GM21515 (cell line): ENCODE measurements around the gene TIMP3.

Experiments
- ATAC-seq: cut with Tn5 transposase; IDR thresholded peaks from one replicate; pipeline ENCODE4 v1.9.1; 2021; ENCODE audit not compliant: unreplicated experiment

The TIMP3 gene

DNA sequence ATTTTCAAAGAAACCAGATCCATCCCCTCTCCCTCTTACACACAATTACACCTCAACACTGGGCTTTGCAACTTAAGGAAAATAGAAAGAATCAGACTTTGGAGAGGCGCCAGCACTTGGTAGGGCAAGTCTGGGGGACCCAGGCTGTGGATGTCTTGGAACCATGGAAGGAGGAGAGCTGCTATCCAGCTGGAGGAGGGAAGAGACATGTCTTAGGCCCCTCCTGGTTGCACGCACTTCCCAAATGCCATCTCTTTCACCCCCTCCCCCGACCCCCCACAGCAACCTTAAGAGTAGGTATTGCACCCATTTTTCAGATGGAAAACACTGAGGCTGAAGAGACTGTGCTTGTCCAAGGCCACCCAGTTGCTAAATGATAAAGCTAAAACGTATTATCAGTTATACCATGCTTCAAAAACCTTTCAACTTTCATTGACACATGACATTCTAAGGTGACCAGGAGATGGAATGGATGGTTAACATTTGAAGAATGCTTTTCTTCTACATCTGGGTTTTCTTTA, 3.9 kb downstream of the TIMP3 start:
- ATAC-seq = no peak

DNA sequence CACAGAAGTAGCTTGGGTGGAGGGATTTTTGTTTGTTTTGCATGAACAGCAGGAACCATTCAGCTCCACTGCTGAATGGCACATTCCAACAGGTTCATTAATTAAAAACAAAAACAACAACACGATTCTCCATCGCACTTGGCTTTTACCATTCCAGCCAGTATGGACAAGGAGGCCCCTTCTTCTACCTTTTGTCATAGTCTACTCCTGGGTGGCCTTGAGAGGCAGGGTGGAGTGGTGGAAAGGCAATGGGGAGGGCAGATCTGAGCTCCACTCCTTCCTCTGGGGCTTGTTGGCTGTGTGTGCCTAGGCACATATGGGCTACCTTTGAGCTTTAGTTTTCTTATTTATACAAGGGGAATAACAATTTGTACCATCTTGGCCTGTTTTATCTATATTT, 4.8 kb downstream of the TIMP3 start:
- ATAC-seq = no peak

DNA sequence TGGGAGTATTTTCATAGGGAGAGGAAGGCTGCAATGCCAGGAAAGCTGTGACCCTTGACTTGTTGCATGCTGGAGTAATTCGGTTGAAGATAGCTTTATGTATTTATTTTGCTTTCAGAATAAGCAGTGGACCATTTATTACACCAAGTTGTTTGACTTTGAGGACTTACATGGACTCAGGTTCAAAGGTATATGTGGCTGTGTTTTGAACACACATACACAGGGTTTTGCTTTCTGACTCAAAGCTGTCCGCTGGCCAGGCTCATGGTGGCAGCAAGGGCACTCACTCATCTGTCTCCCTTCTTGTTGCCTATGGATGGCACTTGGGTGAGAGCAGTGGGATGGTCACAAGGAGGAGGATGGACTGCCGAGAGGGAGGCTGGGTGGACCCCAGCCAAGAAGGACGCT, 6.5 kb downstream of the TIMP3 start:
- no peak for ATAC-seq

DNA sequence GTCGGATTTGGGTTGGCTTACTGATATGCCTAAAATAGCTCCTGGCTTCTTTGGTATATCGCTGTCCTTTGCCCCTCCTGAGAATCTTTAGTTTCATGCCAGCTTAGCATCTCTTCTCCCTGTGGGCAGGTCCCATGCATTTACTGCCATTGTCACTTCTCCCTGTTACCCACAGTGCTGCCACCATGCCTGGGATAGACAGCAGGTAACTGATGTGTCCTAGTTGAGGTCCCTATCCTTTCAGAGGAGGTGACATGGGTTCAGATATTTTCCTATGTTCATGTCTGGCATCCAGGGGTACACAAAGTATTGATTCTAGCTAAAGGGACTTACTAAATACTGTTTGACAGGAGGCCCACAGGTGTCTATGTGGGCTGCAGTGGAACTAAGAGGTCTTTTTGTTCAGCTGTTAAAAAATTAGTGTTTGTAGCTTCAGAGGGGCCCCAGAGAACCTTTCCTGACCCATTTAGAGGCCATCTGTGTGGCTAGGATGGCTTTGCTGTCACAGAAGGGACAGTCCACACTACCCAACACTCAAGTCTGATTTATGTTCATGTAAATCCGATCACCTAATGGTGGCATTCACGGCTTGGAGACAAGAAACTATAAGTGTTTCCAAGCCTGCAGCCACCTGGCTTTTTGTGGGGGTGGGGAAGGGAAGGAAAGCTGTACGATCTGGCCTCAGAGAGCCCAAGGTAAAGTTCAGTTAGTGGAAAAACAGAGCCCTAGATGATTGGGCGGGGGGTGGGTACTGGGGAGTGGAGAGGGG, 8.5 kb downstream of the TIMP3 start:
- no peak for ATAC-seq

DNA sequence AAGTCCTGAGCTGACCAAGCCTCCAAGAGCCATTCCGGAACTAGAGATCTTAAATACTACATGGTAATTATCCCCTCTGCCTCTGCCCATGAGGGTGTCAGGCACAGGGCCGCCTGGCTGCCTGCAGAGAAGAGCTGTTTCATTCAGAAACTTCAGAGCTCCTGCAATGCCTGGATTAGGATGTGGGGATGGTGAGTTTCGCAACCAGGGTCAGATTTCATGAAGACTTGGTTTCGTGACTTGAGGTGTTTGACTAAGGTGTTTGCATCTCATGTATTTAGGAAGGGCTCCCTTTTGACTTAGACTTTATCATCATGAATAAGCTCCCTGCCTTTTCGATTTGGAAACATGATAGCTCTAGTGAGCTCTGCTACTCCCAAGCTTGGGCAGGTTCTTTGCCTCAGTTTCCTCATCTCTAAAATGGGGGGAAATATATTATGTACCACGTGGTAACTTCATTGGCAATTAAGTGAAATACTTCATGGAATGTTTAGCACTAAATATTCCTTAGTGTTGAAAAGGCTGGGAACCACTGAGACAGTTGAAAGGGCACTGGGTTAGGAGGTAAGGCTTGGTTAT, 9.1 kb downstream of the TIMP3 start:
- no peak for ATAC-seq

DNA sequence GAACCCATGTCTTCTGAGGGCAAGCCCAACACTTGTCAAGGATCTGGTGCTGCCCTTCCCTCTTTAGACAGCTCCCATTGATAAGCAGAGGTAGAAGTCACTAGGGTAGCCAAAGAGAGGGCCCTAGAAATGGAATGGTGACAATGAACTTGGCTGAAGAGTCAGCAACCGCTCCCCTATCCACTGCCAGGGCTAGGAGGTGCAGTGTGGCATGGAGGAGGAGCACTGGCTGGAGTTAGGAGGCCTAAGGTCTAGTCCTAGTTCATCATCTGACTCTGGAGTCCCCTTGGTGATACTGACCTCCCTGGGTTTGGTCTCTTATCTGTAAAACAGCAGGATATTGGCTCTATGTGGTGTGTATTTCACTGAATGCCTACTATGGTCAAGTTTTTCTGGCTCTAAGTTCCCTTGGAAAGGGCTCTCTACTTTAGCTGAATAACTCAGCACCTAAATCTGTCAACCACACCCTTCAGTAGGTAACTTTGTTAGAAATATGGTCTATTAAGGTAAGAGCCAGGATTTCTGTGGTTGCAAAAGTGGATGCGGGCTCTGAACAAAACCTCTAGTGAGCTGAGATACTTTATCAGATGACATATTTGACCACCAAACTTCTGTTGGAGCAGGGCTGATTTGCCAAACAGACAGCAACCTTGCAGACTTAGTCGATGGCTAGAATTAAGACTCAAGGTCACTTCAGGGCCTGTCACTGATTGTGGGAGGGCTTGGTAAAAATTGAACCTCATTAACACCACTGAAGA, 10.5 kb downstream of the TIMP3 start:
- no peak for ATAC-seq

DNA sequence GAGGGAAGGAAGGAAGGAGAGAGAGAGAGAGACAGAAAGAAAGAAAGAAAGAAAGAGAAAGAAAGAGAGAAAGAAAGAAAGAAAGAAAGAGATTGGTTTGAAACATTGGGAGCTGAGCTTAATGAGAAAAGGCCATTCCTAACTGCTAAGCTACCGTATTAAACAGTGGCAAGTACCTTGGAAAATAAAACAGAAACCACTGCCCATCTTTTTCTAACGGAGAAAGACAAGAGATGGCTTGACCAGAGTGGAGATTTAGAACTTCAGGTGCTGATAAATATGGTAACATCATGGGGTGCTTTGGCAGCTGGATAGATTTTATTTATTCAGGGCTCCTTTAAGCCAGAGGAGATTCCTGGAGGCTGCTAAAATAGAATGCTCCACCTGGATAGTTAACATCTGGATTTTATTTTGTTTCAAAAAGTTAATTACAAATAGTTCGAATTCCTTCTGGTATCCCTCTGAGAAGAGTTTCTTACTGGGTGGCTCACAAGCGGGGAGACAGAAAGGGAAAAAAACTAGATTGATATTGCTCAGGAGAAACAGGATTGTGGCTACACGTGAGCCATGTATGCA, 12.9 kb downstream of the TIMP3 start:
- no peak for ATAC-seq

DNA sequence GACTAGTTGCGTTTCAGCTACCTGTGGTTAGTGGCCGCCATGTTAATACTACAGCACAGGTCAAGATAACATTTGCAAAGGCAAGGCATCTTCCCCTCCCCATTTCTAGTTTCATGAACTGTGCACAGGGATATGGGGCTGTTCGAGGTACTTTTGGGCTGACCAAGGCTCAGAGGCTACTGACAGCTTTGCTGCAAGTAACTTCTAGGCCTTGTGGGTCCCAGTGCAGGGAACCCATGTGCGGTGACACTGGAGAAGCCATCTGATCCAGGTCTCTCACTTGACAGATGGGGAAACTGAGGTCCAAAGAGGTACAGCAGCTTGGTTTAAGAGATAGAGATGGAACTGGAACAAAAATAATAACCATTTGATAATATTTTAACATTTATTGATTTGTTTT, 13.6 kb downstream of the TIMP3 start:
- ATAC-seq = no peak

DNA sequence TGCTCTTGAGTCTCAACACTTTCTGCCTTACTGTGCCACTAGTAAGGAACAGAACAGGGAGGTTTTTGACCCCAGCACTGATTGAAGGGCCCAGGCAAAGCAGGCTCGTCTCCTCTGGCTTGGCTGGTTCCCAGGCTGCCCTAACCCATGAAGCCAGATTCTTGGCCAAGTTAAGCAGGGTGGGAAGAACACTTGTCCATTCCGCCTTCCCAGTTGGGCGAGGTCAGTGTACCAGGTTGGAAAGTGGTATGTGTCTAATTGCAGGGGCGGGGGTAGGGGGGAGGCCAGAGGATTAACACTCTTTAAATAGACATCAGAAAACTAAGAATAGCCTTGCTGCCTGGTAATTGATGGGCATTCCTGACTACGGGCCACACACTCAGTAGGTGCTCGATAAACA, 14.4 kb downstream of the TIMP3 start:
- no peak for ATAC-seq

DNA sequence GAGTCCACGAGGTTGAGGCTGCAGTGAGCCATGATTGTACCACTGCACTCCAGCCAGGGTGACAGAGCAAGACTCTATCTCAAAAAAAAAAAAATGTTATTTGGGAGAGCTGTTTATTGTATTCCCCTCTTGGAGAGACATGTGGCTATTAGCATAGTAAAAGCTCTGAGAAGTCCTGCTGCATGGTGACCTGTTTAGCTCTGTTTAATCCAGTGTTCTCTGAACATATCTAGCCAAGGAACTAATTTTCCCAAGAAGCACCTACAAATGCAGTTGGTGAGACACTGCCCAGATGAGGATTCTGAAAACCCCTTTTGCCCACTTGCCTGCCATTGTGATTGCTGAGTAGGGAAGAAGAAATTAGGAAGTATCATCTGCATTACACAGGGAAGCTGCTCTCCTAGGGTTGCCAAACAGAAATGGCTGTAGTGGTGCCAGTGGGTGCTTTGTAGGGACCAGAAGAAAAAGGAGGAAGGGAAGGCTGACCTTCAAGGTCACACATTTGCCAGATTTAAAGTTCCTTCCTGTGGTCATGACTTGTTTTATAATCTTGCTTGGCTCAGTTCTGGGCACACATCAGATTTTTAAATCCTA, 15.7 kb downstream of the TIMP3 start:
- ATAC-seq = no peak

DNA sequence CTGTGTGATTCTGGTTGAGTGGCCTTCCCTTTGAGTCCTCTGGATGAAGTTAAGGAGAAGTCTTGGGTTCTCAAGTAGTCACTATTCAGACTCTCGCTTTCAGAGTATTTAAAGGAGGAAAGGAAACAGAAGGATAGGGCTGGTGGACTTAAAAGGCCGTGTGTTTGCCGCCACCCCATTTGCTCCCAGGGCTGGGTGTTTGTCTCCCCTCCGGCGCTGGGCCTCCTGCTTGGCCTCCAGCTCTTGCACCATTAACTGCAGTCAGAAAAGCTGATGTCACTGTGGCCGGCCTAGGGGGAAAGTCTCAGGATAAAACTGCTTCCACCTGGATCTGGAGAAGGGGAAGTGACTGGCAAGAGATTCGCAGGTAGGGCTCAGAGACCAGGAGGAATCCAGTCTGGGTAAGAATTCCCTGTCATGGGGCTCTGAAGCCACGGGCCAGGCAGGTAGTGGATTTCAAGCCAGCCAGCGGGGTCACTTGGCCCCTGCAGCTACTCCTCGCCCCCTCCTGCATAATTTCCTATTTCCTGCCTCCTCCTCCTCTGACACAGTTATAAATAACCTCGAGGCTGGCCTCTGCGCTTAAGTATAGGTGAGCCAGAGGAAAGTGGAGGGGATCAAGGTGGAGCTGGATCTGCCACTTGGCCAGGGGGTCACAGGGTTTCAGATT, 17.1 kb downstream of the TIMP3 start:
- ATAC-seq = no peak

DNA sequence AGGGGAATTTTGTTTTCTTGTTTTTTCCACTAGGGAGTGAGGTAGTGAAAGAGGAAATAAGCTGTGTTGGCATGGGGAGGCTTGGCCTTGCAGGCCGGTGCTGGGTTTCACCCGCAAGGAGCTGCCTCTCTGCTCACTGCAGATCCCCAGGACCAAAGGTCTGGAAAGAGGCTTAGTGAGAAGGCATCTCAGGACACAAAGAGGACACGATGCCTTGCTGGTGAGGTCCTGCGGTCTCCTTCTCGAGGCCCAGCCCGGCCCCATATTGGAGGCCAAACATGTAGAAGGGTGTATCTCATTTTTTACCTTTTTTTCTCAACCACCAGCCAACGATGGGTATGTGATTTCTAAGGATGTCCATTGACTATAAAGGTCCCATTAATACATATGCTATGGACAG, 17.6 kb downstream of the TIMP3 start:
- no peak for ATAC-seq

DNA sequence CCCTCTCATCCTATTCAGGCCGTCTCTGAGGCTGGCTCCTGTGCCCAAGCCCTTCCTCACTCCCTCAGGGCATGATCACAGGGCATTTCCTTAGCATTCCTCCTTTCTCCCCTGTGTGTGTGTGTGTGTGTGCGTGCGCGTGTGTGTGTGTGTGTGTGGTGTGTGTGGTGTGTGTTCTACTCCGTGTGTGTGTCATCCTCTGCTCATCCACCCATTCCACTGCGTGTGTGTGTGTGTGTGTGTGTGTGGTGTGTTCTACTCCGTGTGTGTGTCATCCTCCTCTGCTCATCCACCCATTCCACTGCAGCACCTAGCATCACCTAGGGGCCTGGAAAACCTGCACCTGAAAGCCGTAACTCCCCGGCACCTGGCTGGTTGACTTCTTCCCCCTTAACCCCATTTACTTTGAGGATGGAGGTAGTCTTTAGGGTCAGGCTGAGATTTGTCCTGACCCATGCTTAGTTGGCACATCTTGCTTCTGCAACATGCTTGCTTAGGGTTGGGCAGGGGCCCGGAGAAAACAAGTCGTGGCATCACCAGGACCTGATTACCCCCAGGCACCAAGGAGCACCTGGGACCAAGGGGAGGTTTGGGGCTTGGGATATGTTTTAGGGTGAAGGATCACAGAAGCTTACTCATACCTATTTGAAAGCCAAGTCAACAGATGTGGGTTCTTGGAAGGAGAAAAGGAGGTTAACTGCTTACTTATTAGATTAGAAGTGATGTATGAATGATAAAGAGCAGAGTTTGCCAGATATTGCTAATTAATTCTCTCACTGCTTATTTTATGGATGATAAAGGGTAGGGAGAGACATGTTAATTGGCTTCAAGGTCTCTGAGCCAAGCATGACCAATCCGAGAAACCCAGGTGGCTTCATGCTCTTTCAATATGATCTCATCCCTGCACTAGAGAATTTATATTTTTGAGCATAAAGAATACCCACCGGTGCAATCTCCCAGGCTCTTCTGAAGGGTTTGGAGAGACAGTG, 18.9 kb downstream of the TIMP3 start:
- no peak for ATAC-seq

DNA sequence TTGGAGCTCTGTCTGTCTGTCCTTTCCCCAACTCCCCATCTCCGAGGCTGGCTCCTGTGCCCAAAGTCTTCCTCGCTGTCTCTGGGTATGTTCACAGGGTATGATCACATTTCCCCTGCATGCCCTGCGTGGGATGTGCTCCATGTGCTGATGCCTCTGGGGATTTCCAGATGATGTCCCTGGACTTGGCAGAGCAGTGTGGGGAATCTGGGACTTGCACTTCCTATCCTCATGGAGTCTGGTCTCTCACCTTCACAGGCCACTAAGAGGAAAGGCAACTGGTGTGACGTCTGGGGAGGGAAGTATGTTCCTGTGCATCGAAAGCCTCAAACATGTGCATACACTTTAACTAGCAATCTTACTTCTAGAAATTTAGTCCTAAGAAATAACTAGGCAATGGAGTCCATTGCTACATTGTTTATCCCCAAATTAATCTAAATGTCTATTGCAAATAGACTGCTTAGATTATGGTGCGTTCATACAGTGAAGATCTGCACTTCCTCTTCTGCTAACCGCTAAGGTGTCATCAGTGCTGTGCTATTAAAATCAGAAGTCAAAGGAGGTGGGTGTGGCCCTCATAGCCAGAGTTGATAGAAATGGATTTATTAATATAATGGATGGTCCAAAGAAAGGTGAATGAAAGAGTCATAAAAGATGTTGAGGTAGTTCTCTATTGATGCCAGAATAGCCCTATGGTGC, 20.8 kb downstream of the TIMP3 start:
- no peak for ATAC-seq

DNA sequence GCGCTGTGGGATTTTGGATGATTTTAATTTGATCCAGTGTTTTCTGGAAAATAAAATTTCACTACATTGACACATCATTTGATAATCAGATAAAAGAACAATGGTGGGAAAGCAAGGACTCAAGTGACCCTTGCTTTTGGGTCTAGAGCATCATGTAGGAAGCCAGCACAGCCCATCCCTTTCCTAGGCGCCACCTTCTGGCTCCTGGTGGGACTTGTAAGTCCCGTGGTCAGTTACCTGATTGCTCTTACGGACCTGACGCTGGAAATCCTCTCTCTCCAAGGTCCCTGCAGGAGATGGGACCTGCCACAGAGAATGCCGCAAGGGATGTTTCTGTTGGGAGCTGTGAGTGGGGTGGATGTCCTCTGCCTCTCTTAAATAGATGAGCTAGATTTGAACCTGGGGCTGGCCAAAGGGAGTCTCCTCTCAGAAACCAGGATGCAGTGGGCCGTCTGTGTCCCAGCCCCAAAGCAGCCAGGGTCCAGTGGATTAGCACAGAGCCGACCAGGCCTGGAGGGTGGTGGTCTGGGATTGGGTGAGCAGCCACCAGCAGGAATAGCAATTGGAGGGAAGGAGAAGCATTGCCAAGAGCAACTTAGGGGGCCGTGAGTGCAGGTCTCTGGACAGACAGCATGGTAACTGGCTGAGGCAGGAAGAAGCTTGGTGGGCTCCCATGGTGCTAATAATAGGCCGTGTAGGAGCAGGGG, 21.7 kb downstream of the TIMP3 start:
- no peak for ATAC-seq

DNA sequence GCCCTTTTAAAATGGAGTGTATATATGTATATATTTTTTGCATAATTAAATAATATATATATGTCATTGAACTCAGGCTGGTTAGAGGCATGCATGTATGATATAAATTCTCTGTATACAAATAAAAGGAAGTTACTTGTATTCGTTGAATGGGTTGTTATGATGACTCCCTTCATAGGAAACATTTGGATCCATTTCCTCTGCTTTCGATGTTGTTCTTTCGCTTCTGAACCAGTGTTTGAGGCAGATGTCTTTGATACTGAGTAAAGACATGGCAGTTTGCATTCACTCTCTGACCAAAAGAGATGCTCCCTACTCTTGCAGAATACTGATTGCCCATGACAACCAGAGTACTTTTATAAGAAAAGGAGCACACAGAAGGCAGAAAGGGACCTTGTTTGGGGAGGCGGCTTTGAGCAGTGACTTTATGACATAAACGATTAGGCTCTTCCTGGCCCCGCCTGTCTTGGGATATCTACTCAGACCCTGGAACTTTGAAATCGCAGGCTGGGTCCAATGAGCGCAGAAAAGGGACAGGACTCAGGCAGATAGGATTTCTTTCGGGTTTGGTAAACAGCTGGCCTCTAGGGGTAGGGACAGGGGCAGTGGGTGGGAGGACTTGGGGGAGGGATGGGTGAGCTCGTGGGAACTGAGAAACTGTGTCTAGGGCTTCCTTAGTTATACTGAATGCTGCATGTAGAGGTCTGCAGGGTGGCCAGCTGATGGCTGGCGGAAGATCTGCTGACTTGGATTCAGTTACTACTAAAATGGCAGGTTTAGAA, 23.2 kb downstream of the TIMP3 start:
- no peak for ATAC-seq

DNA sequence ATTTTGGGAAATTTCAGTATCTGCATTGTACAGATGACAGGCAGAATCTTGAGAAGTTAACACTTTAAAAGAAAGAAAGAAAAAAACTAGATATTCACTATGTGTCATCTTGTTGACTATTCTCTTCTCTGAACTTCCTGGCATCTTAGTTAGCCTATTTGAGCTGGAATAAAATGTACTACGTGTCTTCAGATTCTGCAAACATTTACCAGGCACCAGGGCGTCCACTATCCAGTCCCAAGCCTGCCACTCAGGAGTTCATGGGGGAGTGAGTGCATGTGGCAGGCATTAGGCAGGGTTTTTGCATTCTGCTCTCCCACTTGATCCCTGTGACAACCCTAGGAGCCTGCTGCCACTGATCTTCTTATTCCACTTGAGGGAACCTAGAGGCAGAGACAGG, 25.0 kb downstream of the TIMP3 start:
- no peak for ATAC-seq
